Lung (tissue), 12 donors: ENCODE measurements around the gene EEIG1. TPM values are rescaled to one million over a fixed set of nuclear protein-coding genes. Genes with fewer than 3 reads are reported as not detected.

Experiments
- ATAC-seq: fragments of 200-7000 bp; cut with Tn5 transposase; one replicate; pipeline ENCODE4 v1.9.1; 2020; ENCODE audit warnings: moderate number of reproducible peaks; ENCODE audit not compliant: insufficient read depth, low FRiP score
- DNase-seq, 3 donors: peaks; one replicate each; pipeline ENCODE4 v3.0.0-alpha.2; 2013 to 2017
- H3K27ac ChIP-seq, 2 donors: one replicate each; pipeline ENCODE4 v1.5.1; 2013; ENCODE audit warnings: mild to moderate bottlenecking in 2 of 2, moderate library complexity in 2 of 2, control low read depth in 1 of 2, inconsistent platforms in 1 of 2, low read depth in 1 of 2, low read length in 1 of 2
- H3K27me3 ChIP-seq, 3 donors: one replicate each; pipeline ENCODE4 v1.5.1; 2013; ENCODE audit warnings: low read length in 2 of 3; ENCODE audit not compliant: control insufficient read depth in 3 of 3, insufficient read depth in 3 of 3
- H3K36me3 ChIP-seq, 4 donors: one replicate each; pipeline ENCODE4 v1.5.1; 2013; ENCODE audit warnings: low read length in 4 of 4, mild to moderate bottlenecking in 1 of 4, moderate library complexity in 1 of 4; ENCODE audit not compliant: control insufficient read depth in 4 of 4, insufficient read depth in 4 of 4
- H3K4me1 ChIP-seq, 5 donors: one replicate each; pipeline ENCODE4 v1.5.1; 2013; ENCODE audit warnings: low read length in 5 of 5, mild to moderate bottlenecking in 2 of 5, moderate library complexity in 1 of 5; ENCODE audit not compliant: control insufficient read depth in 5 of 5, insufficient read depth in 5 of 5
- H3K4me3 ChIP-seq: one replicate; pipeline ENCODE4 v1.5.1; 2013; ENCODE audit warnings: mild to moderate bottlenecking, control low read depth, moderate library complexity
- H3K9ac ChIP-seq, 2 donors: one replicate each; pipeline ENCODE4 v1.5.1; 2013; ENCODE audit warnings: low read length in 2 of 2, control low read depth in 1 of 2; ENCODE audit not compliant: insufficient read depth in 1 of 2
- H3K9me3 ChIP-seq, 4 donors: one replicate each; pipeline ENCODE4 v1.5.1; 2013; ENCODE audit warnings: low read length in 3 of 4, mild to moderate bottlenecking in 1 of 4, moderate library complexity in 1 of 4; ENCODE audit not compliant: control insufficient read depth in 4 of 4, insufficient read depth in 3 of 4
- WGBS, 2 donors: extraction: QIAGEN DNeasy Blood & Tissue Kit; methylation state at CpG; one replicate each; pipeline ENCODE4 v1.1.7; 2013; 5-methylcytosine and 5-hydroxymethylcytosine counted together
- polyA plus RNA-seq, 2 donors: library from polyadenylated mRNA; stranded (reverse); fragments of 200-250 nt; gene quantifications; one replicate each; pipeline ENCODE4 v1.2.1, GENCODE V29; 2013
- total RNA-seq, 2 donors: library from RNA; depleted of rRNA in 1 of 2; stranded (reverse); fragments of >200 nt in 1 of 2; gene quantifications; one replicate each; pipeline ENCODE4 v1.2.1, GENCODE V29; 2014 to 2021
- TF ChIP-seq, protein P1 (sequence below): IDR thresholded peaks from 2 replicates; pipeline ENCODE4 v1.5.1; 2012; ENCODE audit warnings: mild to moderate bottlenecking; ENCODE audit errors: control extremely low read depth, extremely low read depth
- donor health status: control.
- donor health status: control.
- donor health status: Bipolar disorder and iron deficiency.
- donor health status: healthy.
- donor health status: DM: yes; HTN: yes; CAD: no.

EEIG1 gene
- total and polyA plus RNA-seq, 4 donors = 13.4 to 66.5 (median 32.7) TPM

DNA sequence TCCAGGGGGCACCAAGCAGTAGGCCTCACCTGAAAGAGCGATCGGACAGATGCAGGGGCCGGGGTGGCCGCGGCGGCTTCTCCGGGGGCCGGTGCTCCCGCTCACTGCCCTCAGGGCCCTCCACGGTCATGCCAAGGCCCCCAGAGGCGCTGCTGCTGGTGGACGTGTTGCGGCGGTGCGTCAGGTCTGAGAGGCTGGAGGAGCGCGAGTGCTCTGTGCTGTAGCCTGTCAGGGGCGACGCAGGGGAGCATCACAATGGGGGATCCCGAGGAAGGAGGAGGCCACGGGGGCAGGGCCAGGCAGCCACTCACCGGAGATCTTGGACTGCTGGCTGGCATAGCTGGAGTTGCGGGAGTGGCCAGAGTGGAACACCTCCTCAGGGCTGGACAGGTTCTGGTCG, 35.5 kb downstream of the EEIG1 start:
- WGBS, 2 donors = 92 to 95% methylated on average over 24 of the region's 24 CpGs
- peaks cover 0 to 37% (median 18%) of the 10 kb centered on the region in 4 donors for H3K36me3 ChIP-seq
- TF ChIP-seq, protein P1, sequence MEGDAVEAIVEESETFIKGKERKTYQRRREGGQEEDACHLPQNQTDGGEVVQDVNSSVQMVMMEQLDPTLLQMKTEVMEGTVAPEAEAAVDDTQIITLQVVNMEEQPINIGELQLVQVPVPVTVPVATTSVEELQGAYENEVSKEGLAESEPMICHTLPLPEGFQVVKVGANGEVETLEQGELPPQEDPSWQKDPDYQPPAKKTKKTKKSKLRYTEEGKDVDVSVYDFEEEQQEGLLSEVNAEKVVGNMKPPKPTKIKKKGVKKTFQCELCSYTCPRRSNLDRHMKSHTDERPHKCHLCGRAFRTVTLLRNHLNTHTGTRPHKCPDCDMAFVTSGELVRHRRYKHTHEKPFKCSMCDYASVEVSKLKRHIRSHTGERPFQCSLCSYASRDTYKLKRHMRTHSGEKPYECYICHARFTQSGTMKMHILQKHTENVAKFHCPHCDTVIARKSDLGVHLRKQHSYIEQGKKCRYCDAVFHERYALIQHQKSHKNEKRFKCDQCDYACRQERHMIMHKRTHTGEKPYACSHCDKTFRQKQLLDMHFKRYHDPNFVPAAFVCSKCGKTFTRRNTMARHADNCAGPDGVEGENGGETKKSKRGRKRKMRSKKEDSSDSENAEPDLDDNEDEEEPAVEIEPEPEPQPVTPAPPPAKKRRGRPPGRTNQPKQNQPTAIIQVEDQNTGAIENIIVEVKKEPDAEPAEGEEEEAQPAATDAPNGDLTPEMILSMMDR = no peak
- H3K27me3 ChIP-seq = no peaks in the 10 kb centered on the region
- no peaks in the 10 kb centered on the region for H3K9me3 ChIP-seq
- no peak overlapping the region for H3K4me3 ChIP-seq
- DNase-seq (no peak), ATAC-seq (no peak)
- no peak overlapping the region for H3K9ac ChIP-seq
- H3K27ac ChIP-seq = no peak overlapping the region
- H3K4me1 ChIP-seq = peaks cover 0 to 23% (median 5%) of the 10 kb centered on the region in 5 donors

- no peak for ATAC-seq
- H3K36me3 ChIP-seq = peaks cover 0 to 37% (median 20%) of the 10 kb centered on the region in 4 donors
These were observed 36.1 kb downstream of the EEIG1 start for GRCh38 chr9:127944586-127945218.

GRCh38 chr9:127943731-127944144, 37.1 kb downstream of the EEIG1 start:
- H3K4me1 ChIP-seq = peaks cover 0 to 23% (median 5%) of the 10 kb centered on the region in 5 donors
- TF ChIP-seq, protein P1 = peak; percentile 89
- WGBS, 2 donors = 30 to 38% methylated on average over 13 of the region's 13 CpGs
- peak; percentile 78 for ATAC-seq
- no peak overlapping the region for H3K27ac ChIP-seq
- no peaks in the 10 kb centered on the region for H3K27me3 ChIP-seq
- no peak overlapping the region for H3K9ac ChIP-seq
- no peaks in the 10 kb centered on the region for H3K9me3 ChIP-seq
- DNase-seq = peak; percentile 69 to 76 (median 70)
- peaks cover 0 to 37% (median 20%) of the 10 kb centered on the region in 4 donors for H3K36me3 ChIP-seq
- no peak overlapping the region for H3K4me3 ChIP-seq

More at GRCh38 chr9:127944586-127945218, 36.1 kb downstream of the EEIG1 start:
- WGBS, 2 donors = 95 to 96% methylated on average over 38 of the region's 38 CpGs
- H3K4me3 ChIP-seq = no peak overlapping the region
- no peak for DNase-seq
- TF ChIP-seq, protein P1 = no peak
- H3K27me3 ChIP-seq = no peaks in the 10 kb centered on the region
- no peaks in the 10 kb centered on the region for H3K9me3 ChIP-seq
- H3K27ac ChIP-seq = no peak overlapping the region
- no peak overlapping the region for H3K9ac ChIP-seq
- H3K4me1 ChIP-seq = peaks cover 0 to 23% (median 5%) of the 10 kb centered on the region in 5 donors
